Measurements from ENCODE around the gene ZNF76. TPM values are rescaled to one million over a fixed set of nuclear protein-coding genes. Genes with fewer than 3 reads are reported as not detected.

Gene ZNF76
- total RNA-seq, 2 experiments from 2014 or later: 25.7 to 26.1 TPM

GRCh38 chr6:35342258-35343091 lies 82.9 kb downstream of the ZNF76 start, which contains the start of gene PPARD:
Gene PPARD, plus strand, starts transcription at chr6:35342558. Its CDS starts 68,530 bp downstream, at chr6:35411088.
- peak; percentile 99 for DNase-seq
- Mint-ChIP-seq H3K4me1 (peaks cover 35% of the 10 kb centered on the region), H3K4me3 (peak within 1 kb of the TSS; percentile 92), H3K36me3 (peaks cover 23% of the 10 kb centered on the region), H3K27ac (peak within 1 kb of the TSS; percentile 92), H3K27me3 (no peaks in the 10 kb centered on the region), H3K9me3 (no peaks in the 10 kb centered on the region)

DNA sequence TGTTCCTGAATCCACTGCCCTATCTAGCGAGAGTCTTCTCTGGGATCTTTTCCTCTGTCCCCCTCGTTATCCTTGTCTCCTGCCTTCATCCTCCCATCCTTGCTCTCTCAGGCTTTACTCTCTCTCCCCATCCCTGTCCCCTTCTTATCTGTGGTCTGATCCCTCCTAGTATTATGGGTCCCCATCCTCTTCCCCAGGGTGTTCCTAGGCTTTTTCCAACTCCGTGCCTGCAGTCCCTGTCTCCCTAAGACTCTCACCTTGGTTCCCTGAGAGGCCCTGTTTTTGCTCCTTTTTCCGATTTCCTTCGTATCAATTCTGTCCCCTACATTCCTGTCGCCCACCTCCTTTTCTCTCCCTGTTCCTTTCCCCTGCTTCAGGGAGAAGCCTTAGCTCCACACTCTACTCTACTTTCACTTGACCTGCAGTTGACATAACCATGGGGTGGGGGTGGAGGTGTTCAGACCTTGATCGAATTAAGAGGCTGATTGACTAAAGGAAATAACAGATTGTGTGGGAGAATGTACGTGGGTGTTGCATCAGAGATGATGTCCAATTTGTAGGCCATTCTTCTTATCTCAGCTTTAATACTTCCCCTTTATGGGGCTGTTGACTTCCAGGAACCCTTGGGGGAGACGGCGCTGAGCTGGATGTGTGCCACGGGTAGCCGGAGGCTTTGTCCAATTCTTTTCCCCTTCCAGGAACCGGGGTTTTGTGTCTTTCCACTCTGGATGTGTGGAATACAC lies 83.7 kb downstream of the ZNF76 start:
- peak overlapping the region; percentile 81 for H3K27ac Mint-ChIP-seq
- H3K9me3 Mint-ChIP-seq: no peaks in the 10 kb centered on the region

DNA sequence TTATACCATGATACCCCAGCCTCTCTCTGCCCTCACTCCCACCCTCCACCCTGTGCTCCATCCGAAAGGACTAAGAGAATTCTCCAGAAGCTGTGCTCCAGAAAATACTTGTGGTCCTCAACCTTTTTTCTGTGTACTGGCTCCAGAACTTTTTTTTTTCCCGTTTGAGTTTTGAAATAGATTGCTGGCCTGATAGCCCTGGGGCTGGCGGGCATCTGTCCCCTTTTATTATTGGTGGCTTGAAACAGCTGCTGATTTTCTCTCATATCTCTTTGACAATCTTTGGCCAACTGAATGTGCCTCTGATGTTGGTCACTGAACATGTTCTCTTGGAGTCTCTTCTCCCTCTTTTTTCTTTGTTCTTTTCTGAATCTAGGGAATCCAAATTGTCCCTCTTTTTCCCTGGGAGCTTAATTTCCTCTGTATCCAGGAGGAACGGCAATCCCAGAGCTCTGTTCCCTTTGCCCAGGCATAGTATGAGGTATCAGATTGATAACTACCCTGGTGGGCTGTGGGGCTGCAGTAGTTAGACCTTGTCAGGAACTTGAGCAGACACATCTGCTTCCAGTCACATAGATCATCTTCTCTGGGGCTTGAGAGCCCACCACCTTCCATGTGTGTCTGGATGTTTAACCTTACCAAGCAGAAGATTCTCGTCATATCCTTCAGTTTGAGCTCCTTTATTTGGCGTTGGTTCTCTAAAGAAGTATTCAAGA lies 84.5 kb downstream of the ZNF76 start:
- Mint-ChIP-seq H3K27ac (peak overlapping the region; percentile 81), H3K9me3 (no peaks in the 10 kb centered on the region)

More for the DNA sequence above, 83.7 kb downstream of the ZNF76 start:
- H3K27me3 Mint-ChIP-seq: no peaks in the 10 kb centered on the region
- peaks cover 38% of the 10 kb centered on the region for H3K4me1 Mint-ChIP-seq
- H3K4me3 Mint-ChIP-seq: peak overlapping the region; percentile 88
- no peak for DNase-seq
- peaks cover 26% of the 10 kb centered on the region for H3K36me3 Mint-ChIP-seq

More for the DNA sequence above, 84.5 kb downstream of the ZNF76 start:
- no peak for DNase-seq
- Mint-ChIP-seq H3K4me1 (peaks cover 43% of the 10 kb centered on the region), H3K36me3 (peaks cover 31% of the 10 kb centered on the region), H3K27me3 (no peaks in the 10 kb centered on the region), H3K4me3 (peak overlapping the region; percentile 88)

Other genes with a start within 250 kb of the ZNF76 start
- not detected for gene TCP11, start 118.4 kb upstream of the ZNF76 start, total RNA-seq
- gene SCUBE3, start 45.8 kb upstream of the ZNF76 start, total RNA-seq: not detected
- 10 to 100 TPM; 74.3 to 75.7 TPM for gene DEF6, start 38.1 kb downstream of the ZNF76 start, total RNA-seq
- gene PPARD, start 82.8 kb downstream of the ZNF76 start, total RNA-seq: 10 to 100 TPM; 17.0 to 17.8 TPM
- gene FANCE, start 192.6 kb downstream of the ZNF76 start, total RNA-seq: 10 to 100 TPM; 18.6 to 19.1 TPM
- gene RPL10A, start 208.7 kb downstream of the ZNF76 start, total RNA-seq: 1,000 to 10,000 TPM; 2,227 to 2,291 TPM
- gene TEAD3, start 237.3 kb downstream of the ZNF76 start, total RNA-seq: under 1 TPM; 0.60 to 0.66 TPM

Measured in activated naive CD8-positive, alpha-beta T cell treated with anti-CD3 and anti-CD28 coated beads for 36 hours (primary cell).